ENCODE measurements around the gene CCDC6.

CCDC6 gene

DNA sequence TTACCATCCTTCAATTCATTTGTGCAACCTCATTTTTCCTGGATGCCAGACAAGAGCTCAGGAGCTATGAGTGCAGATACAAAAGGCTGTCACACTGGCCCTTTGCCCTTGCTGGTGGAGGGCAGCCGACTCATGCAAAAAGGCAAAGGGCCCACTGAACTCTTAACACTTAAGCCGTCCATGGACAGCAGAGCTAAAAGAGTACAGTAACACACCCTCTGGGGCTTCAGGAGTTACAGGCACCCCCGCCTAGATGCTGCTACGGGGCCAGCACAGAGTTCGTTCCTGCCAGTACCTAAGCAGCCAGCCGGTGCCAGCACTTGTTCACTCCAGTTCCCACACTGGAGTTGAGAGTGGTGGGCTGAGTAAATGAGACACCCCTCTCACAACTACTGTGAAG, 83.2 kb downstream of the CCDC6 start:
- H3K4me3 ChIP-seq (ENCODE audit: low read depth, low read length), result no peak overlapping the region
- no peak for DNase-seq (ENCODE audit: low read depth)
- TF ChIP-seq, protein P1, sequence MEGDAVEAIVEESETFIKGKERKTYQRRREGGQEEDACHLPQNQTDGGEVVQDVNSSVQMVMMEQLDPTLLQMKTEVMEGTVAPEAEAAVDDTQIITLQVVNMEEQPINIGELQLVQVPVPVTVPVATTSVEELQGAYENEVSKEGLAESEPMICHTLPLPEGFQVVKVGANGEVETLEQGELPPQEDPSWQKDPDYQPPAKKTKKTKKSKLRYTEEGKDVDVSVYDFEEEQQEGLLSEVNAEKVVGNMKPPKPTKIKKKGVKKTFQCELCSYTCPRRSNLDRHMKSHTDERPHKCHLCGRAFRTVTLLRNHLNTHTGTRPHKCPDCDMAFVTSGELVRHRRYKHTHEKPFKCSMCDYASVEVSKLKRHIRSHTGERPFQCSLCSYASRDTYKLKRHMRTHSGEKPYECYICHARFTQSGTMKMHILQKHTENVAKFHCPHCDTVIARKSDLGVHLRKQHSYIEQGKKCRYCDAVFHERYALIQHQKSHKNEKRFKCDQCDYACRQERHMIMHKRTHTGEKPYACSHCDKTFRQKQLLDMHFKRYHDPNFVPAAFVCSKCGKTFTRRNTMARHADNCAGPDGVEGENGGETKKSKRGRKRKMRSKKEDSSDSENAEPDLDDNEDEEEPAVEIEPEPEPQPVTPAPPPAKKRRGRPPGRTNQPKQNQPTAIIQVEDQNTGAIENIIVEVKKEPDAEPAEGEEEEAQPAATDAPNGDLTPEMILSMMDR (conservative IDR thresholded peaks at IDR 0.05; ENCODE audit: low read depth, low read length), result no peak

DNA sequence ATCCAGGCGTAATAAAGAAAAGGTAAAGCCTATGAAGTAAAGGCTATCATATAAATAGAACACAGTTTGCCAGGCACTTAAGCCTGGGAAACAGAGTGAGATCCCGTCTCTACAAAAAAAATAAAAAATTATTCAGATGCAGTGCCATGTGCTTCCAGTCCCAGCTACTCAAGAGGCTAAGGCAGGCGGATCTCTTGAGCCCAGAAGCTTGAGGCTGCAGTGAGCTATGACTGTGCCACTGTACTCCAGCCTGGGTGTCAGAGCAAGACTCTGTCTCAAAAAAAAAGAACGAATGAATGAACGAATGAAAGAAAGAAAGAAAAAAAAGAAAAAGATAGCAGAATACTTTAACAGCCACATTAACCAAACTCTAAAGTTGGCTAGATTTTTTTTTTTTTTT, 85.9 kb downstream of the CCDC6 start:
- no peak for DNase-seq (ENCODE audit: low read depth)
- TF ChIP-seq, protein P1 (conservative IDR thresholded peaks at IDR 0.05; ENCODE audit: low read depth, low read length), result no peak
- no peak overlapping the region for H3K4me3 ChIP-seq (ENCODE audit: low read depth, low read length)

DNA sequence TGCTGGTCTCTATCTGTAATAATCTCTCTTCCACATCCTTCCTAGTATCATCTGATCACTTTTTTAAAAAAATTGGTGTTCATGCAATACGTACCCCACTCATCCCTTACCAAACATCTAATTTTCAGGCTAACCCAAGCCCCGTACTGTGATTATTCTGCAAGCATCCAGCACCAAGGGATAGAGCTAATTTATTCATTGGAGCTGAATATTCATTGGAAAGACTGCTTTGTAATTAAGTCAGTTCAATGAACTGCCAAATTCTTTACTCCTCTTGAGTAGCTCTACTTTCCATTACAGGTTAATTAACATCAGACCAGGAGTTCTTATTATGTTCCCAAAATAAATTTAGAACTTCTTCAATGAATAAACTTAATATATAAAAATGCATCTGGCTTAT, 86.7 kb downstream of the CCDC6 start:
- no peak for DNase-seq (ENCODE audit: low read depth)
- TF ChIP-seq, protein P1 (conservative IDR thresholded peaks at IDR 0.05; ENCODE audit: low read depth, low read length), result no peak
- no peak overlapping the region for H3K4me3 ChIP-seq (ENCODE audit: low read depth, low read length)

DNA sequence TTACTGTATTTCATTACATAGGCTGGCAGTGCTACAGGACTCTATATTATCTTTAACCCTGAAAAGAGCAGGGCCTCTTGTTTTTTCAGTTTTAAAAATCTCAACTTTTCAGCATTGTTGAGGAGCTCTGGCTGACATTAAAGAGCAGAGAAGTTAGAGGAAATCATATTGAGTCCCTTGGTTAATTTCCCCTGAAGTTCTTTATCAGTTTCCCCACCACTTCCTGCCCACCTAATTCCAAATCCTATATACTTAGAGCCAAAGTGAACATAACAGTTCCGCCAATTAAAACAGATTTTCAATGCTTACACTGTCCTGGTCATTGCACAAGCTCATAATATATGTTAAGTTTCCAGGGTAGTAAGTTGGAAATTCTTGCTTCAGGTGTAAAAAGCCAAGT, 87.1 kb downstream of the CCDC6 start:
- TF ChIP-seq, protein P1 (conservative IDR thresholded peaks at IDR 0.05; ENCODE audit: low read depth, low read length), result no peak
- no peak overlapping the region for H3K4me3 ChIP-seq (ENCODE audit: low read depth, low read length)
- no peak for DNase-seq (ENCODE audit: low read depth)

DNA sequence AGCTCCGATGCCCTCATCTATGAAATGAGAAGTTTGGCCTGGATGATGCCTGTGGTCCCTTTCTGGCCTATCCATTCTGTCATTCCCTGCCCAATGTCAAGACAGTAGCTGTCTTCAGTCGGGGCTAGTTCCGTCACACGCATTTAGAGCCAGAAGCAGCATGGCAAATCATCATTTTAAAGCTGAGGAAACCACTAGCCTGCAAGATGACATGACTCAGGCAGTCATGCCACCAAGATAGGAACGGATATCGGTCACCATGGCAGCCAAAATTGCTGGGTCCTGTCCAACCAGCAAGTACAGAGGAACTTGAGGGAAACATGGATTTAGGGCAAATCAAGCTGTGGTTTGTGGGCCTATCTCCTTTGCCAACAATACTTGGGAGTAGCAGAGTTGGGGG, 88.6 kb downstream of the CCDC6 start:
- no peak for DNase-seq (ENCODE audit: low read depth)
- TF ChIP-seq, protein P1 (conservative IDR thresholded peaks at IDR 0.05; ENCODE audit: low read depth, low read length), result no peak
- H3K4me3 ChIP-seq (ENCODE audit: low read depth, low read length), result no peak overlapping the region

DNA sequence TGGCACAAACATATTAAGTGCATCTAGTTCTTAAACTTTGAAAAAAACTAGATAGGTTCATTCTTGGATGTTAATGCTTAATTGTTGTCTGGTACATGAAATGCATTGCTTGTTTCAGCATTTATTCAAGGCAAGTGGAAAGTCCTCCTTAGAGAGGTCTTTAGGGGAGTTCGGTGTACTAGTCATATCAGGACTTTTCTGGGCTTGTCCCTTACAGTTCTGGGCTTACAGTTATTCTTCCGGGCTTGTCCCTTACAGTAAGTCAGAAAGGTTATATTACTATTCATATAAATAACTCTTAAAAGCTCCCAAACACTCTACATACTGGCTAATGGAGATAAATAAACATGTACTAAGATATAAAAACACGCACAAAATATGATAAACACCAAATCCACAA, 91.5 kb downstream of the CCDC6 start:
- TF ChIP-seq, protein P1 (conservative IDR thresholded peaks at IDR 0.05; ENCODE audit: low read depth, low read length), result no peak
- no peak overlapping the region for H3K4me3 ChIP-seq (ENCODE audit: low read depth, low read length)
- no peak for DNase-seq (ENCODE audit: low read depth)

DNA sequence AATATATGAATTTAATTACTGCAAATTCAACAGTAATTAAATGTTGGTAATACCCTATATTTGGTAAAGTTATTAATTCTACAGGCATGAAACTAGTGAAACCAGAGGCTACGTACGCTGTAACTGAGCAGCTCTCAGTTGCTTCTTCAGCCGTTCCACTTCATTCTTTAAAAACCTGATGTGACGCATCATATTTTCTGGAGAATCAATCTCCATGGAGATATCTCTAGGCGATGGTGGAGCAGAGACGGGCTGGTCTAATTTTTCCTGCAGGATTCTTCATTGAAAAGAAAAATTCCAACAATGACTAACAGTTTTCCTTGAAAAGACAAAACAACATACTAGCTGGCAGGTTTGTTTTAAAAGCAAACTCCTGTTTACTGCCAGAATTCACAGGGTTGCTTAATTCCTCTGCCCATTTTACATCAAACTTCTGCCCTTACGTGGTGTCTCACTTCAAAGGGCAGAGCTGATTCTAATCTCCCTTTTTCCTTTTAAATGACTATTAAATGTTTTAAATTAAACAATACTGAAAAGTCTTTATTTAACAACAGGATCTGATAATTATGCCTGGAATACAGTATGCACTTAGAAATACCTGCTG, 93.7 kb downstream of the CCDC6 start:
- TF ChIP-seq, protein P1 (conservative IDR thresholded peaks at IDR 0.05; ENCODE audit: low read depth, low read length), result no peak
- H3K4me3 ChIP-seq (ENCODE audit: low read depth, low read length), result no peak overlapping the region
- no peak for DNase-seq (ENCODE audit: low read depth)
